Coronary artery (tissue), 2 donors: ENCODE results near the gene NBAS.

Source experiments
- DNase-seq: peaks from one replicate; pipeline ENCODE4 v3.0.0-alpha.2; 2017; ENCODE audit warnings: low spot score
- H3K27ac ChIP-seq, 2 donors: fragments of 200-600 bp; sonication (generic); one replicate each; pipeline ENCODE4 v1.5.1; 2016 to 2019
- H3K4me3 ChIP-seq: fragments of 200-600 bp; sonication (generic); 2 replicates; pipeline ENCODE4 v1.5.1; 2016; ENCODE audit warnings: mild to moderate bottlenecking, moderate library complexity
- TF ChIP-seq, protein P1 (sequence below): fragments of 200-600 bp; sonication (generic); IDR thresholded peaks from one replicate; pipeline ENCODE4 v1.5.1; 2019; ENCODE audit warnings: antibody characterized with exemption

The NBAS gene

GRCh38 chr2:15176604-15177003, 384.5 kb downstream of the NBAS start:
- DNase-seq = no peak

GRCh38 chr2:15174567-15174966, 386.6 kb downstream of the NBAS start:
- no peak overlapping the region for H3K27ac ChIP-seq
- TF ChIP-seq, protein P1, sequence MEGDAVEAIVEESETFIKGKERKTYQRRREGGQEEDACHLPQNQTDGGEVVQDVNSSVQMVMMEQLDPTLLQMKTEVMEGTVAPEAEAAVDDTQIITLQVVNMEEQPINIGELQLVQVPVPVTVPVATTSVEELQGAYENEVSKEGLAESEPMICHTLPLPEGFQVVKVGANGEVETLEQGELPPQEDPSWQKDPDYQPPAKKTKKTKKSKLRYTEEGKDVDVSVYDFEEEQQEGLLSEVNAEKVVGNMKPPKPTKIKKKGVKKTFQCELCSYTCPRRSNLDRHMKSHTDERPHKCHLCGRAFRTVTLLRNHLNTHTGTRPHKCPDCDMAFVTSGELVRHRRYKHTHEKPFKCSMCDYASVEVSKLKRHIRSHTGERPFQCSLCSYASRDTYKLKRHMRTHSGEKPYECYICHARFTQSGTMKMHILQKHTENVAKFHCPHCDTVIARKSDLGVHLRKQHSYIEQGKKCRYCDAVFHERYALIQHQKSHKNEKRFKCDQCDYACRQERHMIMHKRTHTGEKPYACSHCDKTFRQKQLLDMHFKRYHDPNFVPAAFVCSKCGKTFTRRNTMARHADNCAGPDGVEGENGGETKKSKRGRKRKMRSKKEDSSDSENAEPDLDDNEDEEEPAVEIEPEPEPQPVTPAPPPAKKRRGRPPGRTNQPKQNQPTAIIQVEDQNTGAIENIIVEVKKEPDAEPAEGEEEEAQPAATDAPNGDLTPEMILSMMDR = no peak
- no peak overlapping the region for H3K4me3 ChIP-seq
- DNase-seq = no peak

More at GRCh38 chr2:15176604-15177003, 384.5 kb downstream of the NBAS start:
- TF ChIP-seq, protein P1 = no peak
- no peak overlapping the region for H3K4me3 ChIP-seq
- H3K27ac ChIP-seq = no peak overlapping the region

- Histone ChIP-seq H3K27ac (no peak overlapping the region), H3K4me3 (no peak overlapping the region)
- DNase-seq = no peak
- TF ChIP-seq, protein P1 = no peak
These were observed 387.6 kb downstream of the NBAS start for GRCh38 chr2:15173501-15173900.

DNA sequence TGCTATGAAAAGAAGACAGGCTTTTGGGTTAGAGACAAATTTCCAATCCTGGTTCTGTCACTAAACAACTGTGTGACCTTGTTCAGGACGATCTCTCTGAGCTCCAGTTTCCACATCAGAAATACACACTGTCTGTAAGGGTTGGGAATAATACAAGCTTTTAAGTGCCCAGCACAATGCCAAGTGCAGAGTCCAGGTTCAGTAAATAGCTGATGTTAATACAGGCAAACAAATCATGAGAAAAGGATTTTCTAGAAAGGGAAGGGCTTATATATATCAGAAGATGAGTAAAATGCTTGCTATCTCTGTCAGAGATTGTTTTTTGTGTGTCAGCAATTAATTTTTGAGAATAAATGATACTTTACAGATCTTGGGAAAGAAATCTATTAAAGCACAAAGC, 388.3 kb downstream of the NBAS start:
- no peak for DNase-seq
- Histone ChIP-seq H3K4me3 (no peak overlapping the region), H3K27ac (no peak overlapping the region)
- TF ChIP-seq, protein P1 = no peak

DNA sequence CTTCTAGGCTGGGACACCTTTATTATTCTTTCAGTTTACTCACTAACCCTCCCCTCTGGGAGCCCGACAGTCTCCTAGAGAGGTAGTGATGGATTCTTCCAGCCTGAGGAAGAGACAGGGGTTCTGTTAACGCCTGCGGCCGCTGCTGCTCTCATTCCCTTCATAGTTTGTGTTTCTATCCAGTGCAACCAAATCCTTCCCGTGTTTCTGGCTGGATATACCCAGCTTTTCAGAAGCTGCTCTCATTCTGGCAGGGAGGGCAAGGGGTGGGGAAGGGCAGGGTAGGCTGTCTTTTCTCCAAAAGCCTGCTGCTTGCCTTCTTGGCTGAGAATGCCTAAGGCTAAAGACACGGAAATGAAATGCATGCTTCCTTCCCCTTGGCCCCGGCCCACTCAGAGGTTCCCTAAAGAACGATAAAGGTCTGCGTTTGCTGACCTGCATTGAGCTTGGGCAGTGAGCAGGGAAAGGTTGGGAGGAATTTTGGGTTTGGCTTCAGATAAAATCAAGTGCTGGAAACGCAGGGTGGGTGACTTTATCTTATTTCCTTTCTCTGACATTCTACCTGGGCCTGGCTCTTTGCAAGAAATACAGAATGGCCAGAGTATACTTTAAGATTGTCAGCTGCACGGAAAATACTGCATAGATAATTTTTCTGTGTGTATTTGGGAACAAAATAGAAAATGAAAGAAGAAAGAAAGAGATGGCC, 390.9 kb downstream of the NBAS start:
- peak overlapping the region; percentile 25 for H3K4me3 ChIP-seq
- TF ChIP-seq, protein P1 = no peak
- peak overlapping the region in 1 of 2 donors; percentile 24 for H3K27ac ChIP-seq
- no peak for DNase-seq

DNA sequence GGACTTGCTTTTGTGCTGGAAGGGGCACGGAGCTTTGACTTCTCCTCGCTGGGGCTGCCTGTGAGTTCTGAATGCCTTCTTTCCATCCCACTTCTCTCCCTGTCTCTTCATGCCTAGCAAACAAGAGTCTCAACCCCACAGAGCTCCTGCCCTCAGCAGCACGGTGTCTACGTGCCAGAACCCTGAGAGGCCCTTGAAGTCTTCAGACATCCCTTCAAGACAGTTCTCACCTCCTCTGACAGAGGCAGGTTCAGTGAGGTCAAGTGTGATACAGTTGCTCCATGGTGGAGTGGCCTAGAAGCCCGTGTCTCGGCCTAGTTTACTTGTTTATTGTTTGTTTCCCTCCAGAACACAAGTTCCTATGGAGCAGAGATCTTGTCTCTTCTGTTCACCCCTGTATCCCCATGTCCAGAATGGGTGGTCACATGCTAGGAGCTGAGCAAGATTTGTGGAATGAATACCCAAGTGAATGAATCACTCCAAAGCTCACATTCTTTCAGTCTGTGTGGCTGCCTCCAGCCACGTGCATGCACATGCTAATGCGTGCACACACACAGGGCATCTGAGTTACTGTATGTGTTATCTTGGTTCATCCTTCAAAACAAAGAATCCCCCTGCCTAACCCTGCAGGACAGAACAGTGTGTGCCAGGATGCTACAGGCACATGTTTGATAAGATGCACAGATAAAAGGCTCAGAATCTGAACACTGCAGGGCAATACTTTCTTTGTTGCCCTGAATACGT, 391.6 kb downstream of the NBAS start:
- Histone ChIP-seq H3K27ac (peak overlapping the region in 1 of 2 donors; percentile 24), H3K4me3 (peak overlapping the region; percentile 25)
- DNase-seq = peak; percentile 65
- TF ChIP-seq, protein P1 = no peak
